ENCODE data around the gene HSDL2.
"Not testable (repeated sequence)": the region's sequence is repeated elsewhere in the genome, so short reads cannot be mapped to it uniquely, and the experiment has no call there.

Gene HSDL2

DNA sequence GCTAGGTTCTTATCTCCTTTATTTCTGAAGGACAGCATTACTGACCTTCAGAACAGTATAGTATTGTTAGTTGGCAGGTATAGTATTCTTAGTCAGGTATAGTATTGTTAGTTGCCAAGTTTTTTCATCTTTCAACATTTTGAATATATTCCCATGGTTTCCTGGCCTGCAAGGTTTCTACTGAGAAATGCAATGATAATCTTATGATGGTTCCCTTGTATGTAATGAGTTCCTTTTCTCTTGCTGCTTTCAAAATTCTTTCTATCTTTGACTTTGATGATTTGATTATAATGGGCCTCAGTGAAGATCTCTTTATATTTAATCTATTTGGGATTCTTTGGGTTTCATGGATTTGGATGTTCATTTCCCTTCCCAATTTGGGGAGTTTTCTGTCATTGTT, 12.4 kb upstream of the HSDL2 start:
- no peaks in the 10 kb centered on the region for H3K79me1 ChIP-seq (ENCODE audit: low read length)
- no peaks in the 10 kb centered on the region for H3K27me3 ChIP-seq (ENCODE audit: insufficient read depth, low read length, poor library complexity)
- no peak for DNase-seq
- H3K4me3 ChIP-seq (ENCODE audit: low read length), result no peak overlapping the region
- H2BK15ac ChIP-seq (replicated peaks; ENCODE audit: low read depth), result no peak overlapping the region
- H2BK5ac ChIP-seq (ENCODE audit: low read length), result no peak overlapping the region
- H3K4me2 ChIP-seq (ENCODE audit: low read length), result no peak overlapping the region
- H3K4ac ChIP-seq (ENCODE audit: low read depth, low read length), result no peak overlapping the region
- H3K4me1 ChIP-seq (ENCODE audit: control insufficient read depth, low read depth, low read length), result no peaks in the 10 kb centered on the region
- no peaks in the 10 kb centered on the region for H3K79me2 ChIP-seq (ENCODE audit: control insufficient read depth, insufficient read depth, low read length)
- H4K5ac ChIP-seq (ENCODE audit: low read length), result no peak overlapping the region
- no peak overlapping the region for H2AK5ac ChIP-seq (ENCODE audit: low read length)
- no peak overlapping the region for H4K8ac ChIP-seq (ENCODE audit: low read depth, low read length)
- no peak overlapping the region for H3K56ac ChIP-seq (ENCODE audit: low read length)
- H3K36me3 ChIP-seq (ENCODE audit: control insufficient read depth, insufficient read depth, low read length), result no peaks in the 10 kb centered on the region
- no peak overlapping the region for H3K9ac ChIP-seq (ENCODE audit: low read length)
- no peak overlapping the region for H3K23ac ChIP-seq (ENCODE audit: low read length)
- H3K18ac ChIP-seq (ENCODE audit: low read length), result no peak overlapping the region
- H2BK120ac ChIP-seq (ENCODE audit: low read depth, low read length), result no peak overlapping the region
- no peak overlapping the region for H3K27ac ChIP-seq (ENCODE audit: low read depth, low read length)

DNA sequence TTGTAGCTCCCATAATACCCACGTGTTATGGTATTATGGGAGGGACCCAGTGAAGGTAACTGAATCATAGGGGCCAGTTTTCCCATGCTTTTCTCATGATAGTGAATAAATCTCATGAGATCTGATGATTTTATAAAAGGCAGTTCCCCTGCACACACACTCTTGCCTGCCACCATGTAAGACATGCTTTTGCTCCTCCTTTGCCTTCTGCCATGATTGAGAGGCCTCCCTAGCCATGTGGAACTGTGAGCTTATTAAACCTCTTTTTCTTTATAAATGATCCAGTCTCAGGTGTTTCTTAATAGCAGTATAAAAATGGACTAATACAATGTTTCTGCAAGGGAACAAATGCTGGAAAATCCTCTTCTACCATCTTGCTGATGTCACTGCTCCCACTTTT, 10.1 kb upstream of the HSDL2 start:
- Histone ChIP-seq H3K4me3 (ENCODE audit: low read length) (no peak overlapping the region), H3K36me3 (ENCODE audit: control insufficient read depth, insufficient read depth, low read length) (no peaks in the 10 kb centered on the region), H3K9ac (ENCODE audit: low read length) (no peak overlapping the region), H4K5ac (ENCODE audit: low read length) (no peak overlapping the region), H3K27me3 (ENCODE audit: insufficient read depth, low read length, poor library complexity) (no peaks in the 10 kb centered on the region), H3K23ac (ENCODE audit: low read length) (no peak overlapping the region), H3K4me2 (ENCODE audit: low read length) (no peak overlapping the region), H3K4ac (ENCODE audit: low read depth, low read length) (no peak overlapping the region), H2BK5ac (ENCODE audit: low read length) (no peak overlapping the region), H2AK5ac (ENCODE audit: low read length) (no peak overlapping the region), H3K79me1 (ENCODE audit: low read length) (no peaks in the 10 kb centered on the region), H3K4me1 (ENCODE audit: control insufficient read depth, low read depth, low read length) (no peaks in the 10 kb centered on the region), H2BK120ac (ENCODE audit: low read depth, low read length) (no peak overlapping the region), H4K8ac (ENCODE audit: low read depth, low read length) (no peak overlapping the region), H2BK15ac (replicated peaks; ENCODE audit: low read depth) (no peak overlapping the region), H3K18ac (ENCODE audit: low read length) (no peak overlapping the region), H3K27ac (ENCODE audit: low read depth, low read length) (no peak overlapping the region), H3K79me2 (ENCODE audit: control insufficient read depth, insufficient read depth, low read length) (no peaks in the 10 kb centered on the region), H3K56ac (ENCODE audit: low read length) (no peak overlapping the region)
- no CpG with 5 or more reads among the region's 1 CpG for WGBS (ENCODE audit: extremely low coverage, insufficient coverage, low lambda C conversion rate)
- no peak for DNase-seq

DNA sequence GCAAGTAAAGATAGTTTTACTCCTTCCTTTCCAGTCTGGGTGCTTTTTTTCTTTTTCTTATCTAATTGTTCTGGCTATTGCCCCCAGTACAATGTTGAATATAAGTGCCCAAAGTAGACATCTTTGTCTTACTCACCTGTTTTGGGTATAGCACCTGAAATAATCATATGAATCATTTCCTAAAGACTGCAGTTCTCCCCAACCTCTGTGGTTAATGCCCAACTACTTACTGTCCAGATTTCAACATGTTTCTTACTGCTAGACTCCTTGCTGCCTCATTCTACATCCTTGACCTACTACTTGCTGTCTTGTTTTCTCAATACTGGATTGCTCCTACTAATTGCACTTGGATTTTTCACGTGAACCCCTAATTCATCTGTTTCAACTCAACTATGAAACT, 8.8 kb upstream of the HSDL2 start:
- Histone ChIP-seq H3K27me3 (ENCODE audit: insufficient read depth, low read length, poor library complexity) (no peaks in the 10 kb centered on the region), H3K4me3 (ENCODE audit: low read length) (no peak overlapping the region), H2BK120ac (ENCODE audit: low read depth, low read length) (no peak overlapping the region), H3K9ac (ENCODE audit: low read length) (no peak overlapping the region), H4K8ac (ENCODE audit: low read depth, low read length) (no peak overlapping the region), H4K5ac (ENCODE audit: low read length) (no peak overlapping the region), H3K36me3 (ENCODE audit: control insufficient read depth, insufficient read depth, low read length) (no peaks in the 10 kb centered on the region), H2AK5ac (ENCODE audit: low read length) (no peak overlapping the region), H3K4me1 (ENCODE audit: control insufficient read depth, low read depth, low read length) (no peaks in the 10 kb centered on the region), H3K79me2 (ENCODE audit: control insufficient read depth, insufficient read depth, low read length) (no peaks in the 10 kb centered on the region), H2BK15ac (replicated peaks; ENCODE audit: low read depth) (no peak overlapping the region), H3K56ac (ENCODE audit: low read length) (no peak overlapping the region), H2BK5ac (ENCODE audit: low read length) (no peak overlapping the region), H3K27ac (ENCODE audit: low read depth, low read length) (no peak overlapping the region), H3K18ac (ENCODE audit: low read length) (no peak overlapping the region), H3K4me2 (ENCODE audit: low read length) (no peak overlapping the region), H3K79me1 (ENCODE audit: low read length) (no peaks in the 10 kb centered on the region), H3K4ac (ENCODE audit: low read depth, low read length) (no peak overlapping the region), H3K23ac (ENCODE audit: low read length) (no peak overlapping the region)
- no CpG with 5 or more reads among the region's 1 CpG for WGBS (ENCODE audit: extremely low coverage, insufficient coverage, low lambda C conversion rate)
- DNase-seq, result no peak

DNA sequence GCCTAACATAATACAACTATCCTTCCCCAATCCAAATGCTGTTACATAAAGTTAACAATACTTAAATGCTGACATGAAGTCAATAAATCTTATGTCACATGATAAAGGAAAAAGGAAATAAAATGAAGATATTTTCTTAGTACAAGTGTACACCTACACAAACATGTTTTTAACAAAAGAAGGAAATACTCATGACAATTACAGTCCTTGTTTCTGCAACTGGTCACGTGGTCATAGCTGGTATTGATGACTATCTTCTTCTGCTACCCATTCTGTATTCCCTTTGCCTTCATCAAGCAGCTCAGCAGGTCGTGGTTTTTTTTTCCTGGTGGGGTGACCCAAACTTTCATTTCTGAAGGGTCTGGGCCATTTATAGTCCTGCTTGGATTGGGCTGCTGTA, 6.2 kb upstream of the HSDL2 start:
- H3K79me2 ChIP-seq (ENCODE audit: control insufficient read depth, insufficient read depth, low read length); DNase-seq; H3K4me3 ChIP-seq (ENCODE audit: low read length); H3K18ac ChIP-seq (ENCODE audit: low read length); H3K4ac ChIP-seq (ENCODE audit: low read depth, low read length); H3K9ac ChIP-seq (ENCODE audit: low read length); H3K27ac ChIP-seq (ENCODE audit: low read depth, low read length); H2BK5ac ChIP-seq (ENCODE audit: low read length); H3K56ac ChIP-seq (ENCODE audit: low read length); H3K23ac ChIP-seq (ENCODE audit: low read length); H2BK120ac ChIP-seq (ENCODE audit: low read depth, low read length); H3K4me1 ChIP-seq (ENCODE audit: control insufficient read depth, low read depth, low read length); H4K8ac ChIP-seq (ENCODE audit: low read depth, low read length); H3K36me3 ChIP-seq (ENCODE audit: control insufficient read depth, insufficient read depth, low read length); H4K5ac ChIP-seq (ENCODE audit: low read length); H2BK15ac ChIP-seq (replicated peaks; ENCODE audit: low read depth); H3K79me1 ChIP-seq (ENCODE audit: low read length); H2AK5ac ChIP-seq (ENCODE audit: low read length); H3K4me2 ChIP-seq (ENCODE audit: low read length); H3K27me3 ChIP-seq (ENCODE audit: insufficient read depth, low read length, poor library complexity): not testable (repeated sequence)
- WGBS (ENCODE audit: extremely low coverage, insufficient coverage, low lambda C conversion rate), result no CpG with 5 or more reads among the region's 2 CpGs

DNA sequence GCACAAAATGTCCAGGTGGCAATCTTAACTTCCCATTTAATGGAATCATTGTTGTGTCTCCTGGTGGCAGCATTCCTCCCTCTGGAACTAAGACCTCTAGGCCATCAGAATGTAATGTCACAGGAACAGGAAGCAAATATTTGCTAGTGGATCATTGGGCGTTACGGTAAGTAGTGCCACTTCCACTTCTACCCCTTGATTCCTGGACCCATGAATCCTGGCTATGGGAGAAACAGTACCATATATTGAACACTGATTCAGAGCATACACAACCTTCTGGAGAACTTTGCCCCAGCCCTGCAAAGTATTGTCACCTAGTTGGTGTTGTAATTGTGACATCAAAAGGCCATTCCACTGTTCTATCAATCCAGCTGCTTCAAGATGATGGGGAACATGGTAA, 5.7 kb upstream of the HSDL2 start:
- H2AK5ac ChIP-seq (ENCODE audit: low read length); H2BK15ac ChIP-seq (replicated peaks; ENCODE audit: low read depth); H3K9ac ChIP-seq (ENCODE audit: low read length); H3K36me3 ChIP-seq (ENCODE audit: control insufficient read depth, insufficient read depth, low read length); H4K8ac ChIP-seq (ENCODE audit: low read depth, low read length); H3K27ac ChIP-seq (ENCODE audit: low read depth, low read length); H3K18ac ChIP-seq (ENCODE audit: low read length); H3K23ac ChIP-seq (ENCODE audit: low read length); H3K27me3 ChIP-seq (ENCODE audit: insufficient read depth, low read length, poor library complexity); H3K79me2 ChIP-seq (ENCODE audit: control insufficient read depth, insufficient read depth, low read length); H3K4me1 ChIP-seq (ENCODE audit: control insufficient read depth, low read depth, low read length); H3K56ac ChIP-seq (ENCODE audit: low read length); H4K5ac ChIP-seq (ENCODE audit: low read length); H3K4me2 ChIP-seq (ENCODE audit: low read length); H2BK5ac ChIP-seq (ENCODE audit: low read length); H2BK120ac ChIP-seq (ENCODE audit: low read depth, low read length); H3K79me1 ChIP-seq (ENCODE audit: low read length); DNase-seq; H3K4me3 ChIP-seq (ENCODE audit: low read length); H3K4ac ChIP-seq (ENCODE audit: low read depth, low read length): not testable (repeated sequence)
- no CpG with 5 or more reads among the region's 2 CpGs for whole genome bisulfite sequencing (ENCODE audit: extremely low coverage, insufficient coverage, low lambda C conversion rate)

DNA sequence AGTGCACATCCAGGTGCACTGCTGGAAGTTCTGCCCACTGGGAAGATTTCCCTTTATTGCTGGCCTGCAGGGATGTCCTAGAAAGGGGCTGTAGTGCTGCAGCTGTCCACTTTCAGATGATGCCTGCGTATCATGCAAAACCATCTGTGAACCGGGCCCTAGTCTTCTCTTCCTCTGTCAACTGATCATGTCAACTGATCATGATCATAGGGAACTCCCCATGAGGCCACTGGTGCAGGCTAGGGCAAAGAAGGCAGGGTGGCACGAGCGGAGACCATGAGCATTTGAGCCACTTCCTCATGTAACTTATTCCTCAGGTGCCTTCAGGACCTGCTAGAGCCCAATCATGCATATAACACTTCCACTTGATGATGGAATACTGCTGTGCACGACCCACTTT, 4.5 kb upstream of the HSDL2 start:
- no peaks in the 10 kb centered on the region for H3K79me1 ChIP-seq (ENCODE audit: low read length)
- H3K23ac ChIP-seq (ENCODE audit: low read length), result no peak overlapping the region
- H2BK120ac ChIP-seq (ENCODE audit: low read depth, low read length), result no peak overlapping the region
- no peak overlapping the region for H4K5ac ChIP-seq (ENCODE audit: low read length)
- H3K4me3 ChIP-seq (ENCODE audit: low read length), result no peak overlapping the region
- no CpG with 5 or more reads among the region's 5 CpGs for WGBS (ENCODE audit: extremely low coverage, insufficient coverage, low lambda C conversion rate)
- no peaks in the 10 kb centered on the region for H3K79me2 ChIP-seq (ENCODE audit: control insufficient read depth, insufficient read depth, low read length)
- no peak overlapping the region for H3K27ac ChIP-seq (ENCODE audit: low read depth, low read length)
- no peak overlapping the region for H2BK5ac ChIP-seq (ENCODE audit: low read length)
- H3K9ac ChIP-seq (ENCODE audit: low read length), result no peak overlapping the region
- H3K27me3 ChIP-seq (ENCODE audit: insufficient read depth, low read length, poor library complexity), result no peaks in the 10 kb centered on the region
- no peaks in the 10 kb centered on the region for H3K4me1 ChIP-seq (ENCODE audit: control insufficient read depth, low read depth, low read length)
- no peak overlapping the region for H3K18ac ChIP-seq (ENCODE audit: low read length)
- no peak overlapping the region for H3K56ac ChIP-seq (ENCODE audit: low read length)
- no peak overlapping the region for H3K4ac ChIP-seq (ENCODE audit: low read depth, low read length)
- H3K36me3 ChIP-seq (ENCODE audit: control insufficient read depth, insufficient read depth, low read length), result no peaks in the 10 kb centered on the region
- no peak for DNase-seq
- H2AK5ac ChIP-seq (ENCODE audit: low read length), result no peak overlapping the region
- no peak overlapping the region for H4K8ac ChIP-seq (ENCODE audit: low read depth, low read length)
- H3K4me2 ChIP-seq (ENCODE audit: low read length), result no peak overlapping the region
- no peak overlapping the region for H2BK15ac ChIP-seq (replicated peaks; ENCODE audit: low read depth)
